ENCODE data around the gene SYCE1.

The SYCE1 gene

DNA sequence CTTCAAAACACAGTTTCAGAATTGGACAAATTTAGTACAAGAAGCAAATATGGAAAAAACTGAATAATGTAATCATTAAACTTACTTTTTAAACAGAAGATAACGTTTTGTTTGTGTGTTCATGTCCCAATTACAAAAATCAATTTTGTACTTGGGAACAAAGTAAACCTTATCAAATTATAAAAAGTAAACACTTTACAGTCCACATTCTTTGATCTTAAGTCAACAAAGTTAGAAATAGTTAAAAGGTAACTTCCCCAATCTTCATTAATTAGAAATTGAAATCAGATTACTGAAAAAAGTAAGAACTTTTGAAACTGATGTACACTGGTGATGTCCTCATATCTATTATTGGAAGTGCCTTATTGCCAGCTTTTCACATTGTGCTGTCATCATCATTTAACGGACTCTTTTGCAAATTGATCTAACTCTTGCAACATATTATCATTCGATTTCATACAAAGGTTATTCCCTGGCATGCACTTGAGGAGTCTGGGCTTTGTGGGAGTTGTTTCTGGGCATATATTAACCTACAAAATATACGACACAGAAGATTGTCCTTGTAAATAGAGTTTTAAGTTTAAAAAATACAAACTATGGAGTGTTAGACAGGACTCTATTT, 53.4 kb downstream of the SYCE1 start:
- DNase-seq (ENCODE audit: low spot score) = no peak

DNA sequence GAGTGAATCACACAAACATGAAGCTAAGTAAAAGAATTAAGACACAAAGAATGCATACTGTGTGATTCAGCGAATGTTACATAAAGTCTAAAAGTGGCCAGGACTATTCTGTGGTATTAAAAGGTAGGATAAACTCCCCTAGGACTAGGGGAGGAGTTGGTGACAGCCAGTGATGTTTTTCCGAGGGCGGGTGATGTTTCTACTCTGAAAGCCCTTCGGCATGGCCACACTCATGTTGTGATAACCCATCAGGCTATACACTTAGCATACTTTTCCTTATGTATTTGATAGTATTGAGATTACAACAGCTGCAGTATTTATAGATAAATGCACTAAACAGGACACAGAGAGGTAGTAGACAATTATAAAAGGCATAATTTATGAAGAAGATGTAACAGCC, 54.0 kb downstream of the SYCE1 start:
- DNase-seq (ENCODE audit: low spot score) = no peak

DNA sequence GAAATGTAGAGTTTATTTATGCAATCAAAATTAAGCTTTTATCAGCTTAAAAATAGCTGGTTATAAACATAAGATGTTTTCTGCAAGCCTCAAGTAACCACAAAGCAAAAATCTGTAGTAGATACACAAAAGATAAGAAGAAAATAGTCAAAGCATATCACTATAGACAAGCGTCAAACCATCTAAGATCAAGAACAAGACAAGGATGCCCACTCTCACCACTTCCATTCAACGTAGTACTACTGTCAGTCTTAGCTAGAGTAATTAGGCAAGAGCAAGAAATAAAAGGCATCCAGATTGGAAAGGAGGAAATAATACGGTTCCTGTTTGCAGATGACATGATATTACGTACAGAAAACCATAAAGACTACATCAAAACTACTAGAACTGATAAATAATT, 55.7 kb downstream of the SYCE1 start:
- no peak for DNase-seq (ENCODE audit: low spot score)
